K562 (cell line): ENCODE measurements around the gene SERTAD1. TPM values are rescaled to one million over a fixed set of nuclear protein-coding genes. Genes with fewer than 3 reads are reported as not detected.

ENCODE experiments used
- ATAC-seq: fragments of 200-7000 bp; cut with Tn5 transposase; 3 replicates; pipeline ENCODE4 v1.9.1; 2020; ENCODE audit warnings: moderate library complexity
- BruUV-seq: library from RNA; stranded (reverse); fragments of 400-500 nt; replicated peaks from 2 replicates; lab custom pipeline; 2021; lab: Mats Ljungman, UMichigan
- CTCF ChIA-PET: fragments of 300-600 bp; formaldehyde crosslinking; extraction: SDS; loops from one replicate; lab custom pipeline; 2021; ENCODE audit warnings: low intra/inter-chr PET ratio; lab: Yijun Ruan, JAX
- POLR2A ChIA-PET: fragments of 300-600, 350-650 bp; sonication (Branson Sonifier 250); formaldehyde crosslinking; extraction: SDS; loops from one replicate; lab custom pipeline; 2021; ENCODE audit warnings: antibody characterized with exemption, inconsistent platforms; lab: Yijun Ruan, JAX
- DNase-seq, 4 experiments: peaks; one replicate each; pipeline versions ENCODE4 v3.0.0 to v3.0.0-alpha.2; 2011 to 2018; ENCODE audit warnings: low spot score in 3 of 4, mixed read lengths in 3 of 4; ENCODE audit errors: extremely low read depth in 1 of 4
- FAIRE-seq: peaks from 2 replicates; lab custom pipeline; 2011; peaks lifted over from hg19 to GRCh38; lab: Jason Lieb, UNC
- H2AFZ ChIP-seq: 2 replicates; pipeline ENCODE4 v1.6.0; 2011; ENCODE audit warnings: low read depth, low read length, control low read depth, inconsistent platforms
- H3K27ac ChIP-seq: fragments of 200-600 bp; 3 replicates; pipeline ENCODE4 v1.8.0; 2011; ENCODE audit warnings: low read depth, mild to moderate bottlenecking, control low read depth, inconsistent platforms, low read length, moderate library complexity, mixed read lengths; ENCODE audit errors: extremely low read depth
- H3K27me3 ChIP-seq, 2 experiments: fragments of 300-600 bp in 1 of 2; 2 replicates in 1 of 2; 3 replicates in 1 of 2; pipeline versions ENCODE4 v1.6.0 to v1.8.0; 2011; ENCODE audit warnings: inconsistent platforms in 2 of 2, low read length in 2 of 2, mild to moderate bottlenecking in 1 of 2, mixed read lengths in 1 of 2, moderate library complexity in 1 of 2; ENCODE audit not compliant: control insufficient read depth in 2 of 2, insufficient read depth in 2 of 2
- H3K36me3 ChIP-seq: fragments of 300-600 bp; 3 replicates; pipeline ENCODE4 v1.8.0; 2011; ENCODE audit warnings: mild to moderate bottlenecking, low read length, inconsistent platforms; ENCODE audit not compliant: control insufficient read depth, insufficient read depth
- H3K4me1 ChIP-seq, 2 experiments: fragments of 200-600 bp in 1 of 2; replicated peaks in 1 of 2; 2 replicates in 1 of 2; 3 replicates in 1 of 2; pipeline versions ENCODE4 v1.5.1 to v1.8.0; 2011; ENCODE audit warnings: inconsistent platforms in 2 of 2, low read length in 2 of 2, mild to moderate bottlenecking in 1 of 2, mixed read lengths in 1 of 2, moderate library complexity in 1 of 2; ENCODE audit not compliant: control insufficient read depth in 2 of 2, insufficient read depth in 2 of 2
- H3K4me2 ChIP-seq: 2 replicates; pipeline ENCODE4 v1.6.1; 2011; ENCODE audit warnings: low read length, control low read depth, inconsistent platforms, mixed read lengths; ENCODE audit not compliant: insufficient read depth
- H3K4me3 ChIP-seq: fragments of 200-600 bp; sonication (generic), shearing (Covaris generic); 2 replicates; pipeline ENCODE4 v1.5.1; 2016; ENCODE audit warnings: control low read depth, inconsistent platforms
- H3K79me2 ChIP-seq: fragments of 200-600 bp; 3 replicates; pipeline ENCODE4 v1.8.0; 2011; ENCODE audit warnings: low read length, inconsistent platforms; ENCODE audit not compliant: control insufficient read depth, insufficient read depth
- H3K9ac ChIP-seq, 2 experiments: 2 replicates each; pipeline versions ENCODE4 v1.6.0 to v1.6.1; 2011; ENCODE audit warnings: low read depth in 2 of 2, low read length in 2 of 2, control low read depth in 1 of 2, inconsistent platforms in 1 of 2, mild to moderate bottlenecking in 1 of 2, mixed read lengths in 1 of 2; ENCODE audit not compliant: insufficient read depth in 1 of 2
- H3K9me1 ChIP-seq: one replicate; pipeline ENCODE4 v1.6.0; 2011; ENCODE audit warnings: inconsistent platforms, mild to moderate bottlenecking, low read length, moderate library complexity; ENCODE audit not compliant: control insufficient read depth, insufficient read depth
- H3K9me3 ChIP-seq: replicated peaks from 2 replicates; pipeline ENCODE4 v1.5.1; 2011; ENCODE audit warnings: low read depth, low read length, inconsistent platforms; ENCODE audit not compliant: control insufficient read depth, insufficient read depth
- H4K20me1 ChIP-seq: replicated peaks from 2 replicates; pipeline ENCODE4 v1.6.1; 2011; ENCODE audit warnings: low read length, inconsistent platforms, mixed read lengths; ENCODE audit not compliant: control insufficient read depth, insufficient read depth
- ARNT ChIP-seq, 2 experiments: fragments of 450-650 bp; IDR thresholded peaks; 2 replicates each; pipeline ENCODE4 v1.6.1; 2016; ENCODE audit warnings: mild to moderate bottlenecking in 1 of 2
- CAMTA2 ChIP-seq: fragments of 250-450 bp; sonication (Bioruptor Pico); conservative IDR thresholded peaks from 2 replicates; pipeline ENCODE4 v1.5.1; 2022
- EHMT2 ChIP-seq: fragments of 450-650 bp; IDR thresholded peaks from 2 replicates; pipeline ENCODE4 v1.6.1; 2018; ENCODE audit warnings: antibody characterized with exemption
- EWSR1 ChIP-seq: fragments of 450-650 bp; IDR thresholded peaks from 2 replicates; pipeline ENCODE4 v1.6.1; 2018; ENCODE audit warnings: borderline replicate concordance, mild to moderate bottlenecking, low read depth, moderate library complexity; ENCODE audit not compliant: partially characterized antibody
- FOXJ2 ChIP-seq: fragments of 200-800 bp; sonication (Bioruptor generic); IDR thresholded peaks from 2 replicates; pipeline ENCODE4 v1.6.1; 2016; ENCODE audit warnings: missing genetic modification characterization, missing compliant biosample characterization
- GABPA ChIP-seq: fragments of 200-800 bp; sonication (Bioruptor generic); conservative IDR thresholded peaks from 2 replicates; pipeline ENCODE4 v1.6.1; 2016; ENCODE audit warnings: low read depth, missing genetic modification characterization, missing compliant biosample characterization
- KDM1A ChIP-seq, 2 experiments: fragments of 450-650 bp; IDR thresholded peaks; 2 replicates each; pipeline ENCODE4 v1.6.1; 2016; ENCODE audit warnings: mild to moderate bottlenecking in 2 of 2
- L3MBTL2 ChIP-seq: fragments of 450-650 bp; IDR thresholded peaks from 2 replicates; pipeline ENCODE4 v1.6.1; 2016; ENCODE audit warnings: mild to moderate bottlenecking, moderate library complexity
- MAFF ChIP-seq: IDR thresholded peaks from 2 replicates; pipeline ENCODE4 v1.6.1; 2012; ENCODE audit warnings: low read length, improper control_type of control experiment
- PHF21A ChIP-seq: fragments of 450-650 bp; IDR thresholded peaks from 2 replicates; pipeline ENCODE4 v1.6.1; 2017; ENCODE audit warnings: low read depth, borderline replicate concordance
- RBFOX2 ChIP-seq: fragments of 200-400 bp; formaldehyde crosslinking; IDR thresholded peaks from 2 replicates; pipeline ENCODE4 v1.6.1; 2017; ENCODE audit warnings: low read depth, mild to moderate bottlenecking, low read length, moderate library complexity
- RUNX1 ChIP-seq: sonication (generic); IDR thresholded peaks from 2 replicates; pipeline ENCODE4 v1.6.1; 2016; ENCODE audit warnings: antibody characterized with exemption, low read depth
- ZNF445 ChIP-seq: fragments of 250-450 bp; sonication (Bioruptor Pico); IDR thresholded peaks from 2 replicates; pipeline ENCODE4 v1.4.0; 2020; ENCODE audit warnings: low read depth, mild to moderate bottlenecking, moderate library complexity
- ZNF57 ChIP-seq: fragments of 450-650 bp; formaldehyde crosslinking; IDR thresholded peaks from 2 replicates; pipeline ENCODE4 v1.4.0; 2020; ENCODE audit warnings: mild to moderate bottlenecking, moderate library complexity
- WGBS: fragments of 100-300 bp; shearing (Covaris generic); methylation state at CpG from one replicate; pipeline ENCODE4 v1.1.6; 2016; ENCODE audit warnings: low coverage, mixed read lengths; ENCODE audit not compliant: insufficient coverage; ENCODE audit errors: missing lambda C conversion rate; 5-methylcytosine and 5-hydroxymethylcytosine counted together
- in situ Hi-C: fragments of 300-500 bp; cut with MboI; formaldehyde crosslinking; loops from 4 replicates; pipeline ENCODE4 v1.15.0; 2018; ENCODE audit warnings: inconsistent platforms, mixed read lengths
- intact Hi-C: fragments of 100-400 bp; cut with micrococcal nuclease; formaldehyde crosslinking; loops from 2 replicates; pipeline ENCODE4 v1.14.2; 2022
- polyA plus RNA-seq, 8 experiments: library from polyadenylated mRNA; depleted of rRNA in 4 of 8; stranded (reverse) in 5 of 8; unstranded in 3 of 8; fragments of >200 nt; fragmentation: Nextera tagmentation in 2 of 8; fragmentation: Illumina TruSeq in 1 of 8; extraction: Ambion mirVana in 2 of 8; extraction: Trizol in 1 of 8; gene quantifications; 2 replicates each; pipeline versions ENCODE4 v1.2.1 to v1.2.3, GENCODE V29; 2011 to 2014; ENCODE audit warnings: inconsistent platforms in 1 of 8, missing spikeins in 1 of 8
- total RNA-seq, 7 experiments: library from RNA; depleted of rRNA in 6 of 7; stranded (reverse); fragments of >200 nt in 6 of 7; fragmentation: Illumina TruSeq in 2 of 7; extraction: Trizol in 2 of 7; gene quantifications; 2 replicates each; pipeline versions ENCODE4 v1.2.1 to v1.2.3, GENCODE V29; 2011 to 2021; ENCODE audit warnings: low replicate concordance in 1 of 7
- TF ChIP-seq, protein P1 (sequence below): sonication (generic); formaldehyde crosslinking; IDR thresholded peaks from 2 replicates; pipeline ENCODE4 v1.8.0; 2023; ENCODE audit warnings: mild to moderate bottlenecking, missing genetic modification reagents
- TF ChIP-seq, protein P2 (sequence below): fragments of 250-450 bp; sonication (Bioruptor Pico); IDR thresholded peaks from 2 replicates; pipeline ENCODE4 v1.4.0; 2020

Gene SERTAD1
- total and polyA plus RNA-seq, 9 of the 15 experiments (the other 6 are each of a cell fraction or from before 2014, with no cell fraction given) = 0.15 to 8.7 (median 4.9) TPM

DNA sequence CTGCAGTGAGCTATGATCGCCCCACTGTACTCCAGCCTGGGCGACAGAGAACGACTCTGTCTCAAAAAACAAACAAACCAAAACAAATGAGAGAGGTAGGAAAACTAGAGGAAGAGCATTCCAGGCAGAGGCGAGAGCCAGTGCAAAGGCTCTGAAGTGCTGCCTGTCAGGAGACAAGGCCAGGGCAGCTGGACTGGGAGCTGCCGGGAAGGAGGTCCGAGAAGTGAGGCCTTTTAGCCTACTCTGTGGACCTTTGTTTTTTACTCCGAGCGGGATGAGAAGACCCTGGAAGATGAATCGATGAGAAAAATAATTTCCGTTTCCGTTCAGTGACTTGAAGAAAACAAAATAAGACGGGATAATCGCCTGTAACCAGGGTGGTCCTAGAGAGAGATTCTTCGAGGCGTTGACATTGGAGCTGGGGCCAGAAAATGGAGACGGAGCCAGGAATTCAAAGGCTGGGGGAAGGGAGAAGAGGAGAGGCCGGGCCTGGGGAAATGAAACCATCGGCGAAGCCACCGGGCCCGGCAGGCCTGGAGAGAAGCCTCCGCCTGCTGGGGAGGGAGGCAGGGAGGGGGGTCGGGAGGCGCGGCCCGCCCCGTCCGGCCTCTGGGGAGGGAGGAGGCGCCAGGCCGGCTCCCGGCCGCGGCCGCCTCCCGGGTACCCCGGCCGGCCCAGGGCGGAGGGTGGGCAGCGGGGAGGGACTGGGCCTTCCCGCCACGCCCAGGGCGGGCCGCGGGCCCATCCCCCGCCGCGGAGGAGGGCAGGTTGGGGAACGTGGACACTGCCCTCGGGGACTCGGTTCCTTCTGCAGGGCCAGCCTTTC is 7.8 kb upstream of the SERTAD1 start:
- Histone ChIP-seq H4K20me1 (no peaks in the 10 kb centered on the region), H3K9ac (peak overlapping the region; percentile 86 to 98), H3K36me3 (no peaks in the 10 kb centered on the region), H3K4me1 (peaks cover 12 to 41% of the 10 kb centered on the region in 2 experiments), H3K79me2 (peaks cover 3% of the 10 kb centered on the region; the same call in 1 of the 3 replicates), H3K4me3 (peak overlapping the region; percentile 40), H3K4me2 (peak overlapping the region; percentile 86), H3K27ac (peak overlapping the region; percentile 94), H3K9me1 (no peaks in the 10 kb centered on the region), H3K9me3 (no peaks in the 10 kb centered on the region), H2AFZ (peak overlapping the region; percentile 94), H3K27me3 (no peaks in the 10 kb centered on the region)
- peak; percentile 63 for FAIRE-seq
- TSS peak; percentile 98 for BruUV-seq
- in situ Hi-C loops = no loop called here
- ChIA-PET POLR2A (interaction anchor here (0.6 to 4.0 kb wide), 8 partner anchors 9 to 181 kb away, joined by 3 to 34 read pairs (median 4); partner anchors contain the start of gene SERTAD3), CTCF (no interaction called here)
- under 1% methylated on average over 36 of the region's 50 CpGs for WGBS
- peak; percentile 97 for ATAC-seq
- peak; percentile 92 to 93 (median 93) for DNase-seq
- intact Hi-C loops = no loop called here
- TF ChIP-seq L3MBTL2 (peak; percentile 71), RBFOX2 (peak; percentile 75), ZNF57 (CRISPR knock-in tag) (no peak), CAMTA2 (CRISPR knock-in tag) (no peak), ZNF445 (CRISPR knock-in tag) (no peak), EWSR1 (no peak), KDM1A (IDR thresholded peaks at IDR 0.05) (no peak), ARNT (IDR thresholded peaks at IDR 0.05) (0 out of 4 replicates have a peak, but pooled peaks of 1 of the 2 experiments have one; percentile 31), GABPA (tag) (peak; percentile 52), RUNX1 (no peak), FOXJ2 (0 out of 2 replicates have a peak, but pooled peaks have one; percentile 49), EHMT2 (no peak), MAFF (no peak), PHF21A (peak; percentile 7; the same call in 1 of the 2 replicates)
- TF ChIP-seq, protein P1, sequence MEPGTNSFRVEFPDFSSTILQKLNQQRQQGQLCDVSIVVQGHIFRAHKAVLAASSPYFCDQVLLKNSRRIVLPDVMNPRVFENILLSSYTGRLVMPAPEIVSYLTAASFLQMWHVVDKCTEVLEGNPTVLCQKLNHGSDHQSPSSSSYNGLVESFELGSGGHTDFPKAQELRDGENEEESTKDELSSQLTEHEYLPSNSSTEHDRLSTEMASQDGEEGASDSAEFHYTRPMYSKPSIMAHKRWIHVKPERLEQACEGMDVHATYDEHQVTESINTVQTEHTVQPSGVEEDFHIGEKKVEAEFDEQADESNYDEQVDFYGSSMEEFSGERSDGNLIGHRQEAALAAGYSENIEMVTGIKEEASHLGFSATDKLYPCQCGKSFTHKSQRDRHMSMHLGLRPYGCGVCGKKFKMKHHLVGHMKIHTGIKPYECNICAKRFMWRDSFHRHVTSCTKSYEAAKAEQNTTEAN (CRISPR knock-in tag) = no peak
- TF ChIP-seq, protein P2, sequence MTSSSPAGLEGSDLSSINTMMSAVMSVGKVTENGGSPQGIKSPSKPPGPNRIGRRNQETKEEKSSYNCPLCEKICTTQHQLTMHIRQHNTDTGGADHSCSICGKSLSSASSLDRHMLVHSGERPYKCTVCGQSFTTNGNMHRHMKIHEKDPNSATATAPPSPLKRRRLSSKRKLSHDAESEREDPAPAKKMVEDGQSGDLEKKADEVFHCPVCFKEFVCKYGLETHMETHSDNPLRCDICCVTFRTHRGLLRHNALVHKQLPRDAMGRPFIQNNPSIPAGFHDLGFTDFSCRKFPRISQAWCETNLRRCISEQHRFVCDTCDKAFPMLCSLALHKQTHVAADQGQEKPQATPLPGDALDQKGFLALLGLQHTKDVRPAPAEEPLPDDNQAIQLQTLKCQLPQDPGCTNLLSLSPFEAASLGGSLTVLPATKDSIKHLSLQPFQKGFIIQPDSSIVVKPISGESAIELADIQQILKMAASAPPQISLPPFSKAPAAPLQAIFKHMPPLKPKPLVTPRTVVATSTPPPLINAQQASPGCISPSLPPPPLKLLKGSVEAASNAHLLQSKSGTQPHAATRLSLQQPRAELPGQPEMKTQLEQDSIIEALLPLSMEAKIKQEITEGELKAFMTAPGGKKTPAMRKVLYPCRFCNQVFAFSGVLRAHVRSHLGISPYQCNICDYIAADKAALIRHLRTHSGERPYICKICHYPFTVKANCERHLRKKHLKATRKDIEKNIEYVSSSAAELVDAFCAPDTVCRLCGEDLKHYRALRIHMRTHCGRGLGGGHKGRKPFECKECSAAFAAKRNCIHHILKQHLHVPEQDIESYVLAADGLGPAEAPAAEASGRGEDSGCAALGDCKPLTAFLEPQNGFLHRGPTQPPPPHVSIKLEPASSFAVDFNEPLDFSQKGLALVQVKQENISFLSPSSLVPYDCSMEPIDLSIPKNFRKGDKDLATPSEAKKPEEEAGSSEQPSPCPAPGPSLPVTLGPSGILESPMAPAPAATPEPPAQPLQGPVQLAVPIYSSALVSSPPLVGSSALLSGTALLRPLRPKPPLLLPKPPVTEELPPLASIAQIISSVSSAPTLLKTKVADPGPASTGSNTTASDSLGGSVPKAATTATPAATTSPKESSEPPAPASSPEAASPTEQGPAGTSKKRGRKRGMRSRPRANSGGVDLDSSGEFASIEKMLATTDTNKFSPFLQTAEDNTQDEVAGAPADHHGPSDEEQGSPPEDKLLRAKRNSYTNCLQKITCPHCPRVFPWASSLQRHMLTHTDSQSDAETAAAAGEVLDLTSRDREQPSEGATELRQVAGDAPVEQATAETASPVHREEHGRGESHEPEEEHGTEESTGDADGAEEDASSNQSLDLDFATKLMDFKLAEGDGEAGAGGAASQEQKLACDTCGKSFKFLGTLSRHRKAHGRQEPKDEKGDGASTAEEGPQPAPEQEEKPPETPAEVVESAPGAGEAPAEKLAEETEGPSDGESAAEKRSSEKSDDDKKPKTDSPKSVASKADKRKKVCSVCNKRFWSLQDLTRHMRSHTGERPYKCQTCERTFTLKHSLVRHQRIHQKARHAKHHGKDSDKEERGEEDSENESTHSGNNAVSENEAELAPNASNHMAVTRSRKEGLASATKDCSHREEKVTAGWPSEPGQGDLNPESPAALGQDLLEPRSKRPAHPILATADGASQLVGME = no peak
